Measurements from ENCODE around the gene XK. TPM values are rescaled to one million over a fixed set of nuclear protein-coding genes. Genes with fewer than 3 reads are reported as not detected.

XK gene, protein sequence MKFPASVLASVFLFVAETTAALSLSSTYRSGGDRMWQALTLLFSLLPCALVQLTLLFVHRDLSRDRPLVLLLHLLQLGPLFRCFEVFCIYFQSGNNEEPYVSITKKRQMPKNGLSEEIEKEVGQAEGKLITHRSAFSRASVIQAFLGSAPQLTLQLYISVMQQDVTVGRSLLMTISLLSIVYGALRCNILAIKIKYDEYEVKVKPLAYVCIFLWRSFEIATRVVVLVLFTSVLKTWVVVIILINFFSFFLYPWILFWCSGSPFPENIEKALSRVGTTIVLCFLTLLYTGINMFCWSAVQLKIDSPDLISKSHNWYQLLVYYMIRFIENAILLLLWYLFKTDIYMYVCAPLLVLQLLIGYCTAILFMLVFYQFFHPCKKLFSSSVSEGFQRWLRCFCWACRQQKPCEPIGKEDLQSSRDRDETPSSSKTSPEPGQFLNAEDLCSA
- total RNA-seq (2014; rRNA removed; shearing (Covaris generic)) (1.5 and 2.1 TPM in 2 replicates), polyA plus RNA-seq (2016; fragmentation: Nextera tagmentation; extraction: Ambion mirVana) (0.28 and 0.29 TPM in 2 replicates)
- long read RNA-seq, partial matches to known transcripts: 0 of 2 reads
- long read RNA-seq, other reads (novel, unspliced or antisense): 2 of 2 reads

GRCh38 chrX:37685381-37686359, at the start of gene XK:
Gene XK, plus strand, starts transcription at chrX:37685791. Its CDS starts 171 bp downstream, at chrX:37685962.
- no peaks in the 10 kb centered on the region for H3K79me2 ChIP-seq (replicated peaks; ENCODE audit: insufficient read depth)
- H3K4me2 ChIP-seq: peak within 1 kb of the TSS; percentile 62
- peak within 1 kb of the TSS; percentile 64 for H3K4me3 Mint-ChIP-seq
- H3K4me1 Mint-ChIP-seq: peaks cover 9% of the 10 kb centered on the region; the same call in 1 of the 3 replicates
- H3K4me1 ChIP-seq (ENCODE audit: insufficient read depth): peaks cover 16% of the 10 kb centered on the region
- H3K36me3 Mint-ChIP-seq (ENCODE audit: low read depth): no peaks in the 10 kb centered on the region
- DNase-seq (ENCODE audit: low spot score) (peak; percentile 74), ATAC-seq (peak; percentile 90)
- H3K9me2 ChIP-seq (ENCODE audit: insufficient read depth): no peaks in the 10 kb centered on the region
- no peak within 1 kb of the TSS for H3K27ac ChIP-seq (ENCODE audit: low read depth)
- no peaks in the 10 kb centered on the region for H3F3A ChIP-seq (replicated peaks; ENCODE audit: low read depth)
- H2AFZ ChIP-seq: peak within 1 kb of the TSS; percentile 32; the same call in 1 of the 2 replicates
- H3K27ac Mint-ChIP-seq: no peak within 1 kb of the TSS
- no peaks in the 10 kb centered on the region for H3K36me3 ChIP-seq (ENCODE audit: insufficient read depth)
- no peaks in the 10 kb centered on the region for H4K20me1 ChIP-seq (replicated peaks; ENCODE audit: insufficient read depth)
- TF ChIP-seq EZH2phosphoT487 (IDR thresholded peaks at IDR 0.05; ENCODE audit: unreplicated experiment): no peak
- TF ChIP-seq CREB1 (CRISPR knock-in tag; IDR thresholded peaks at IDR 0.05; ENCODE audit: low read depth): 0 out of 2 replicates have a peak, but pooled peaks have one; percentile 27
- peak within 1 kb of the TSS; percentile 47; the same call in 1 of the 2 replicates for H3K4me3 ChIP-seq
- no peaks in the 10 kb centered on the region for H3K9me3 Mint-ChIP-seq
- H3K27me3 Mint-ChIP-seq (ENCODE audit: insufficient read depth, low read depth, poor library complexity): peaks cover 11% of the 10 kb centered on the region
- H3K27me3 ChIP-seq (ENCODE audit: insufficient read depth): peaks cover 10% of the 10 kb centered on the region

DNA sequence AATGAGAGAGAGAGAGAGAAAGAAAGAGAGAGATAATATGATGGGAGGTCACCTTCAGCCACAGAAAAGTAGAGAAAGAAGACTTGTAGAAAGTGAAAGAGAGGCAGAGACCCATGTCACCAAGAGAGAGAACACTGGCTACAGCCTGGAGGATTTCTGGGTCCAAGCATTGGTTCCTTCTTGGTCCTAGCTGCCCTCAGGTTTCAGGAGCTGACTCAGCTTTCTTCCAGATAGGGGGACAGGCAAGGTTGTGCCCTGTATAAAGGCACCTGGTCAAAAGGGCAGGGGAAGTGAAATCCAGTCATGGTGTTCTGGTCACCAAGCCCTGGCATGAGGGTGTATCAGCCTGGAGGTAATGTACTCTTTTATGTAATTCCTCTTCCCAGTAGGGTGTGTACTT, 47.5 kb upstream of the XK start:
- H3K36me3 ChIP-seq (ENCODE audit: insufficient read depth): no peaks in the 10 kb centered on the region
- H3K4me3 Mint-ChIP-seq: no peak overlapping the region
- H3K27me3 Mint-ChIP-seq (ENCODE audit: insufficient read depth, low read depth, poor library complexity): no peaks in the 10 kb centered on the region
- ATAC-seq (no peak), DNase-seq (ENCODE audit: low spot score) (no peak)
- peaks cover 6% of the 10 kb centered on the region; the same call in 1 of the 3 replicates for H3K36me3 Mint-ChIP-seq (ENCODE audit: low read depth)
- H3K4me1 ChIP-seq (ENCODE audit: insufficient read depth): no peaks in the 10 kb centered on the region
- no peaks in the 10 kb centered on the region for H3K27me3 ChIP-seq (ENCODE audit: insufficient read depth)
- no peak overlapping the region for H3K27ac Mint-ChIP-seq
- no peak overlapping the region for H2AFZ ChIP-seq
- H3K79me2 ChIP-seq (replicated peaks; ENCODE audit: insufficient read depth): no peaks in the 10 kb centered on the region
- peaks cover 12% of the 10 kb centered on the region for H3K9me3 Mint-ChIP-seq
- no peaks in the 10 kb centered on the region for H3F3A ChIP-seq (replicated peaks; ENCODE audit: low read depth)
- H3K9me2 ChIP-seq (ENCODE audit: insufficient read depth): no peaks in the 10 kb centered on the region
- no peak overlapping the region for H3K4me2 ChIP-seq
- H3K4me1 Mint-ChIP-seq: no peaks in the 10 kb centered on the region; the same call in 2 of the 3 replicates
- no peaks in the 10 kb centered on the region for H4K20me1 ChIP-seq (replicated peaks; ENCODE audit: insufficient read depth)
- no peak overlapping the region for H3K27ac ChIP-seq (ENCODE audit: low read depth)
- no peak overlapping the region for H3K4me3 ChIP-seq
- no peak for TF ChIP-seq STAT1 (IDR thresholded peaks at IDR 0.05; ENCODE audit: unreplicated experiment)
- TF ChIP-seq JUNB (IDR thresholded peaks at IDR 0.05; ENCODE audit: unreplicated experiment): no peak
- no peak for TF ChIP-seq ZNF331 (CRISPR knock-in tag; IDR thresholded peaks at IDR 0.05; ENCODE audit: low read depth)
- TF ChIP-seq, protein P1, sequence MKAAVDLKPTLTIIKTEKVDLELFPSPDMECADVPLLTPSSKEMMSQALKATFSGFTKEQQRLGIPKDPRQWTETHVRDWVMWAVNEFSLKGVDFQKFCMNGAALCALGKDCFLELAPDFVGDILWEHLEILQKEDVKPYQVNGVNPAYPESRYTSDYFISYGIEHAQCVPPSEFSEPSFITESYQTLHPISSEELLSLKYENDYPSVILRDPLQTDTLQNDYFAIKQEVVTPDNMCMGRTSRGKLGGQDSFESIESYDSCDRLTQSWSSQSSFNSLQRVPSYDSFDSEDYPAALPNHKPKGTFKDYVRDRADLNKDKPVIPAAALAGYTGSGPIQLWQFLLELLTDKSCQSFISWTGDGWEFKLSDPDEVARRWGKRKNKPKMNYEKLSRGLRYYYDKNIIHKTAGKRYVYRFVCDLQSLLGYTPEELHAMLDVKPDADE (IDR thresholded peaks at IDR 0.05): no peak
- no peak for TF ChIP-seq CTCF (conservative IDR thresholded peaks at IDR 0.05; ENCODE audit: low read depth in 2 of 2)
- TF ChIP-seq NANOG (IDR thresholded peaks at IDR 0.05; ENCODE audit: borderline replicate concordance): no peak
- no peak for TF ChIP-seq ZNF114 (CRISPR knock-in tag; IDR thresholded peaks at IDR 0.05)

Measured in GM23338 (cell line).